ENCODE measurements around the gene TRIM29. TPM values are rescaled to one million over a fixed set of nuclear protein-coding genes. Genes with fewer than 3 reads are reported as not detected.
A peak's percentile ranks its signal among the peaks of the same experiment; 100 is the strongest.

TRIM29 gene
- total and polyA plus RNA-seq, 2 of the 13 experiments (the other 11 are each of a cell fraction or from before 2014, with no cell fraction given) = 0.86 TPM

- TF ChIP-seq ZNF609 (CRISPR knock-in tag; IDR thresholded peaks at IDR 0.05; ENCODE audit: borderline replicate concordance) (no peak; the same call in 1 of the 2 replicates), ZNF253 (CRISPR knock-in tag; IDR thresholded peaks at IDR 0.05; ENCODE audit: borderline replicate concordance) (no peak), ZNF768 (CRISPR knock-in tag; IDR thresholded peaks at IDR 0.05) (no peak), ATAD3A (CRISPR knock-in tag; IDR thresholded peaks at IDR 0.05) (no peak), ZNF274 (CRISPR knock-in tag; IDR thresholded peaks at IDR 0.05) (peak; percentile 31; the same call in 1 of the 2 replicates), HES4 (CRISPR knock-in tag; IDR thresholded peaks at IDR 0.05; ENCODE audit: borderline replicate concordance) (0 out of 2 replicates have a peak, but pooled peaks have one; percentile 70), ZNF3 (CRISPR knock-in tag; IDR thresholded peaks at IDR 0.05) (no peak), ZNF572 (CRISPR knock-in tag; IDR thresholded peaks at IDR 0.05) (no peak), HNRNPL (IDR thresholded peaks at IDR 0.05; ENCODE audit: low read depth, low read length) (0 out of 2 replicates have a peak, but pooled peaks have one; percentile 18), ZSCAN31 (CRISPR knock-in tag; IDR thresholded peaks at IDR 0.05; ENCODE audit: low read depth) (no peak), NCOR1 (IDR thresholded peaks at IDR 0.05; ENCODE audit: borderline replicate concordance, low read length) (peak; percentile 15; the same call in 1 of the 2 replicates), YY1 (IDR thresholded peaks at IDR 0.05; ENCODE audit: insufficient read depth, insufficient replicate concordance, low read depth, low read length) (peak; percentile 23), PATZ1 (CRISPR knock-in tag; IDR thresholded peaks at IDR 0.05) (peak; percentile 37), ADNP (CRISPR knock-in tag; IDR thresholded peaks at IDR 0.05) (no peak), ZNF7 (CRISPR knock-in tag; IDR thresholded peaks at IDR 0.05) (no peak), ZNF30 (CRISPR knock-in tag; IDR thresholded peaks at IDR 0.05) (no peak), ZFP62 (CRISPR knock-in tag; IDR thresholded peaks at IDR 0.05) (no peak), CBX5 (CRISPR knock-in tag; IDR thresholded peaks at IDR 0.05; ENCODE audit: borderline replicate concordance) (0 out of 2 replicates have a peak, but pooled peaks have one; percentile 15), ZFX (CRISPR knock-in tag; IDR thresholded peaks at IDR 0.05; ENCODE audit: low read depth) (peak; percentile 66), MAF1 (CRISPR knock-in tag; IDR thresholded peaks at IDR 0.05; ENCODE audit: borderline replicate concordance) (no peak), ZNF674 (CRISPR knock-in tag; IDR thresholded peaks at IDR 0.05; ENCODE audit: low read depth) (no peak), ZNF275 (CRISPR knock-in tag; IDR thresholded peaks at IDR 0.05; ENCODE audit: borderline replicate concordance) (no peak)
Measured at GRCh38 chr11:120186774-120187591, 49.1 kb upstream of the TRIM29 start (continued).

Measured in HepG2 (cell line).